Activated CD8-positive, alpha-beta memory T cell treated with anti-CD3 and anti-CD28 coated beads for 1 hour (primary cell): ENCODE results near the gene PLEKHH2.
"Not testable (repeated sequence)": the region's sequence is repeated elsewhere in the genome, so short reads cannot be mapped to it uniquely, and the experiment has no call there.

Experiments
- DNase-seq, 2 donors: peaks; one replicate each; pipeline ENCODE4 v3.0.0-alpha.2; 2020; ENCODE audit warnings: low read depth in 1 of 2; ENCODE audit errors: extremely low read depth in 1 of 2

PLEKHH2 gene

DNA sequence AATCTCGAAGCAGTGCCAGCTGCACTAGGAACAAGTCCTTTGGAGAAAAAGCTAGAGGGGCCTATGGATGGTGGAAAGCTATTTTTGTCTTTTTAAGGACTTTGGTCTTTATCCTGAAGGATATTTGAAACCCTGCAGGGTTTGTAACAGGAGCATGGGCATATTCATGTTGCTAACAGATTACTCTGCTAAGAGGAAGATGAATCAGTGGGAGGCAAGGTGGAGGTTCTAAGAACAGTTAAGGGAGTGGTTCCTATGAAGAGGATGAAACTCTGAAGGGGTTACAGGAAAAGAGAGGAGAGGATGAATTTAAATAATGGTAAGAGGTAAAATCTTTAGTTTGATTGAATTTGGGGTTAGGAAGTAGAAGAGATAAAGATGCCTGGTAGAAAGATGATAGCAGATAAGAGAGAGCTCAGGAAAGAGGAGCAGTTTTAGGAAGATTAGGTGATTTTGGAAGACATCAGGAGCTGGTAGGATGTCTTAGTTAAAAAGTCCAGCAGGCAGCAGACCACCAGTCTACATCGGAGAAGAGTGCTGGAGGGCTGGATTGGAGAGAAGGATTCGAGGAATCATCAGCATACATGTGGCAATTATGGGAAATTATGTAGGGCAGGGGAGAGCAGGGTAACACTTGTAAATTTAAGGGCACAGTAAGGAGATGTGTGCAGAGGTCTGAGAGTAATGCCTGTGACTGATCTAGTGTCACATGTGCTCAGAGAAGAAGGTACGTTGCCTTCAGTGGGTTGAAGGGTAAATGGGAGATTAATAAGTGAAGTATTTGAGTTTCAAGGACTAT, 78.4 kb downstream of the PLEKHH2 start:
- no peak for DNase-seq

DNA sequence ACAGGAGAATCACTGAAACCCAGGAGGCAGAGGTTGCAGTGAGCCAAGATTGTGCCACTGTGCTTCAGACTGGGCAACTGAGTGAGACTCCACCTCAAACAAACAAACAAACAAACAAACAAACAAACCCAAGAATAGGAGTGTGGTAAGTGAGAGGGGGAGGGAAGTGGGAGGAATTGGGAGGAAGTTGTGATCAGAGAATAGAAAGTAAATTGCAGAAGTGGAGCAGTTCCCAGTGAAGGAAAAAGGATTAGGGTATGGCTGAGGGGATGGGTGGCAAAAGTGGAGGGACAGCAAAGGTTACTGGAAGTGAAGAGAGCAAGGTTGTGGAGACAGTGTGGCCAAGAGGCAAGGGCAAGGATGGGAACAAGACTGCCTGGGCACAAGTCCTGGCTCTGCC, 80.3 kb downstream of the PLEKHH2 start:
- DNase-seq, result no peak

DNA sequence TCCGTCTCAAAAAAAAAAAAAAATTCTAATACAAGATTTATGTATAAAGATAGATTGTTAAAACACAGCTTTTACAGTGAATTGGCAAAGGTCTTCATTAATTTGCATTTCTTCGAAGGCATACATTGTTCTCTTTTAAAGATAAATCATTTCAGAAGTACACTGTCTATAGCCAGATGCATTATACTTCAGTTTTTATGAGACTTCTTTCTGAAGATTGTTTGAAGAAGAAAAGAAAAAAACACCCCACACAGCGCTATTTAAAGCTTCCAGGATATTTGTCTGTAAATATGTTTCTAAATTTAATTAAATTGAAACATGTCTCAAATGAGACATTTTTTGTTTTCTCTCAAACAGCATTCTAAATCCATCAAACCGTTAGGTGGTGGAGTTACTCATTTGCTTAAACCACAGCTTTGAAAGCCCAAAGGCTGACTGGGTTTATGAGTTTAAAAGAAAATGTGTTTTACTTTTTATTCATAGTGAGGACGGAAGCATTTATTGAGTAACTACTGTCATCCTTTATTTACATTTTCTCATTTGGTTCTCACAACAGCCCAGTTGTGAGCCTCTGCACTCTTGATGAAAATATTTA, 81.6 kb downstream of the PLEKHH2 start:
- no peak for DNase-seq

GRCh38 chr2:43724728-43725526, 87.9 kb downstream of the PLEKHH2 start:
- no peak for DNase-seq

GRCh38 chr2:43725711-43726246, 88.7 kb downstream of the PLEKHH2 start:
- no peak for DNase-seq

DNA sequence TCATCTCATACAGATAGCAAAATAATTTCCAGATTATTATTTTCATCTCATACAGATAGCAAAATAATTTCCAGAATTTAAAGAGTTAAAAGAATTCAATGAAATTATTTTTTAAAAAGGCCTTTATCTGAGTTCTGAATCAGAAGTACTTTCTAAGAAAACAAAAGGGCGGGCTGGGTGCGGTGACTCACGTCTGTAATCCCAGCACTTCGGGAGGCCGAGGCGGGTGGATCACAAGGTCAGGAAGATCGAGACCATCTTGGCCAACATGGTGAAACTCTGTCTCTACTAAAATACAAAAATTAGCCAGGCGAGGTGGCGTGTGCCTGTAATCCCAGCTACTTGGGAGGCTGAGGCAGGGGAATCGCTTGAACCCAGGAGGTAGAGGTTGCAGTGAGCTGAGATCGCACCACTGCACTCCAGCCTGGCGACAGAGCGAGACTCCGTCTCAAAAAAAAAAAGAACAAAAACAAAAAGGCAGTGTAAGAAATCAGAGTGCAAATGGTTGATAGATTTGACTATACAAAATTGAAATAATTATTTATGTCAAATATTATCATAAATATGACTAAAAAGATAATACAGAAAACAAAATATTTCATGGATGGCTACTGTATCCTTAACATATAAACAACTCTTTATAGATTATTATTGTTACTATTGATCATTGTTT, 90.0 kb downstream of the PLEKHH2 start:
- DNase-seq, result not testable (repeated sequence)

DNA sequence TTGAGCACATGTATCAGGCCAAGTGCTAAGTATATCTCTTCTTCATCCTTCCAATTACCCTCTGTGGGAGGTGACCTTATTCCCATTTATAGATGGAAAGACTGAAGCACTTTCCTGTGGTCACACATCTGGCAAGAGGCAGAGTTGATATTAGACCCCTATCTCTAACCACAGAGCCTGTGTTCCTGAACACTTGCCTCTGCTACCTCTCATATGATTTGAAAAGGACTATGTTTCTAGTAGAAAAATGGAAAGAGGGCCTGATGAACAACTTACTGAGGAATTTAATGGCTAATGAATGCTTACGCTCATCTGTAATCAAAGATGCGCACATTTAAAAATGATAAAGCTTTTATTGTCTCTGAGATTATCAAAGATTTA, 90.6 kb downstream of the PLEKHH2 start:
- no peak for DNase-seq

- no peak for DNase-seq
Measured at GRCh38 chr2:43729491-43730174, 92.6 kb downstream of the PLEKHH2 start.

- no peak for DNase-seq
Measured at GRCh38 chr2:43731211-43731610, 94.2 kb downstream of the PLEKHH2 start.

- no peak for DNase-seq
Measured at GRCh38 chr2:43736637-43737036, 99.6 kb downstream of the PLEKHH2 start.

- no peak for DNase-seq
Measured at GRCh38 chr2:43737097-43737854, 100.2 kb downstream of the PLEKHH2 start.

GRCh38 chr2:43737855-43738254, 100.8 kb downstream of the PLEKHH2 start:
- no peak for DNase-seq

DNA sequence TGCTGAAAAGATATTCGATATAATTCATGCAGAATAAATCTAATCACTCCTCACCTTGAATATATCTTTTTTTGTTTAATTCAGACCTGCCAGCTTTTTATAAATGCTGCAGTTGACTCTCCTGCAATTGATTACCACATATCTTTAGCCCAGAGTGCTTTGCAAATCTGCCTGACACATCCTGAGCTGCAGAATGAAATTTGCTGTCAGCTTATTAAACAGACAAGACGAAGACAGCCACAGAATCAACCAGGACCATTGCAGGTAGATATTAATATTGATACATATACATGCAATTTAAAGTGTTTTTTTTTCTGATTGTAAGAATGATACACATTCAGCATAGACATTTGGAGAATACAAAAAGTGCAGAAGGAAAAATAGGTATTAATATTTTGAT, 101.2 kb downstream of the PLEKHH2 start:
- DNase-seq, result no peak

- DNase-seq, result no peak
Measured at GRCh38 chr2:43743706-43744105, 106.6 kb downstream of the PLEKHH2 start.

GRCh38 chr2:43745457-43745856, 108.4 kb downstream of the PLEKHH2 start:
- DNase-seq, result no peak

GRCh38 chr2:43748333-43748732, 111.3 kb downstream of the PLEKHH2 start:
- no peak for DNase-seq

DNA sequence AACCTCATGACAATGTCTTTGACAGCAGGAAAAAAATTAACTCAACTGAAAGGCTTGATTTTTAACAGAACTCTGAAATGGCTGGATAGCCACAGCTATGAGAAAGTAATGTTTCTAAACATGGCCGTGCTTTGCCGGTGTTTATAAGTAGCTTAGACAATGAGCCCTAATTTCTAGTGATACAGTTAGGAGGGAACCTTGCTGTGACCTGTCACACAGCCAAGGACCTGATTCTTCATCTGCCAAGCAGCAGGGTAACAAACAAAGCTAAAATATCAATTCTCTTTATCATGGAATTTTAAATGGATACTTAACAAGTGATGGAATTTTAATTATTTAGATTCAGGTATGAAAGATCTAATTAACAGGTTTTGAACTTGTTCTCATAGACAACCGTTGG, 112.5 kb downstream of the PLEKHH2 start:
- no peak for DNase-seq

DNA sequence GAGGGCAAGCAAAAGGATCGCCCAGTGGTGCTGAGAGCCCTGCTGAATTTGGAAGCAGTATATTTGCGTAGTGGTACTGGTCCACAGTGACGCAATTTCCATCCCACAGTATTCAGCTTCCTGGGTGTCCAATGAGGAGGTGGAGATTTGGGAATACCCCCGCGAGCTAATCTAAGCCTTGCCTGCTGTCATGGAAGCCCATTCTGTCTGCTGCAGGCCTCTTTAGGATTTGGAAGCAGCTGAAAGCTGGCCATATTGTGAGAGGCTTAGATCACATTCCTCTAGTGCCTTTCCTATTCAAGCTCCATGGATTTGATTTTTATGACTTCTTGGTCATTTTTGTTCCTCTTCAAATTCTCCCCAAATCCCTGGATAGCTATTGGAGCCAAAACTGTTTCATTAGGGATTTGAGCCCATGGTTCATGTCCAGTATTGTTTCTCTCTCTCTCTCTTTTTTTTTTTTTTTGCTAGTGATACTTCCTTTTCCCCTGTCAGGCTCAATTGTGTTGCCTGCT, 114.5 kb downstream of the PLEKHH2 start:
- no peak for DNase-seq

- no peak for DNase-seq
Measured at GRCh38 chr2:43752302-43752701, 115.2 kb downstream of the PLEKHH2 start.
